IMR-90 (cell line): Measurements from ENCODE around the gene KCTD19. TPM values are rescaled to one million over a fixed set of nuclear protein-coding genes. Genes with fewer than 3 reads are reported as not detected.

Source experiments
- ATAC-seq: fragments of 200-7000 bp; cut with Tn5 transposase; 2 replicates; pipeline ENCODE4 v1.9.1; 2020; ENCODE audit warnings: low read depth, mild to moderate bottlenecking, moderate library complexity
- BruUV-seq: library from RNA; stranded (reverse); fragments of 400-500 nt; replicated peaks from 2 replicates; lab custom pipeline; 2021; lab: Mats Ljungman, UMichigan
- CTCF ChIA-PET: fragments of 300-600 bp; formaldehyde crosslinking; extraction: SDS; loops from one replicate; lab custom pipeline; 2021; ENCODE audit warnings: antibody characterized with exemption; lab: Yijun Ruan, JAX
- POLR2A ChIA-PET: fragments of 300-600 bp; sonication (Branson Sonifier 250); formaldehyde crosslinking; loops from one replicate; lab custom pipeline; 2022; ENCODE audit warnings: antibody characterized with exemption; ENCODE audit not compliant: unreplicated experiment; lab: Charles Lee
- DNase-seq: peaks from one replicate; pipeline ENCODE4 v3.0.0; 2013
- H2AFZ ChIP-seq: replicated peaks from 2 replicates; pipeline ENCODE3; 2013; ENCODE audit warnings: low read length, mild to moderate bottlenecking; ENCODE audit not compliant: poor library complexity
- H2AK5ac ChIP-seq: 2 replicates; pipeline ENCODE4 v1.6.1; 2013; ENCODE audit warnings: low read depth, low read length, inconsistent platforms
- H2AK9ac ChIP-seq: replicated peaks from 2 replicates; pipeline ENCODE3; 2013; ENCODE audit warnings: mild to moderate bottlenecking, low read depth, low read length, moderate library complexity; ENCODE audit not compliant: poor library complexity
- H2BK120ac ChIP-seq: 2 replicates; pipeline ENCODE4 v1.6.1; 2013; ENCODE audit warnings: low read depth, low read length, inconsistent platforms
- H2BK15ac ChIP-seq: 3 replicates; pipeline ENCODE4 v1.6.1; 2013; ENCODE audit warnings: low read depth, low read length, inconsistent platforms
- H2BK20ac ChIP-seq: 2 replicates; pipeline ENCODE4 v1.6.1; 2013; ENCODE audit warnings: low read depth, mild to moderate bottlenecking, inconsistent platforms, low read length, moderate library complexity
- H2BK5ac ChIP-seq: 2 replicates; pipeline ENCODE4 v1.6.1; 2013; ENCODE audit warnings: mild to moderate bottlenecking, low read depth, low read length, inconsistent platforms; ENCODE audit not compliant: poor library complexity, severe bottlenecking
- H3K14ac ChIP-seq: replicated peaks from 2 replicates; pipeline ENCODE4 v1.6.1; 2013; ENCODE audit warnings: low read depth, low read length, inconsistent platforms
- H3K18ac ChIP-seq: 2 replicates; pipeline ENCODE4 v1.6.1; 2013; ENCODE audit warnings: low read depth, low read length, control low read depth
- H3K23ac ChIP-seq: 2 replicates; pipeline ENCODE4 v1.6.1; 2013; ENCODE audit warnings: low read depth, low read length, inconsistent platforms
- H3K27ac ChIP-seq: 2 replicates; pipeline ENCODE4 v1.5.1; 2013; ENCODE audit warnings: mild to moderate bottlenecking, control low read depth, low read length; ENCODE audit not compliant: insufficient read depth
- H3K27me3 ChIP-seq: 2 replicates; pipeline ENCODE4 v1.6.1; 2013; ENCODE audit warnings: low read length; ENCODE audit not compliant: control insufficient read depth, insufficient read depth
- H3K36me3 ChIP-seq: 2 replicates; pipeline ENCODE4 v1.6.1; 2013; ENCODE audit warnings: low read length, mixed read lengths; ENCODE audit not compliant: control insufficient read depth, insufficient read depth
- H3K4ac ChIP-seq: 2 replicates; pipeline ENCODE4 v1.6.1; 2013; ENCODE audit warnings: low read depth, low read length, inconsistent platforms
- H3K4me1 ChIP-seq: 2 replicates; pipeline ENCODE4 v1.6.1; 2013; ENCODE audit warnings: low read length, mixed read lengths; ENCODE audit not compliant: control insufficient read depth, insufficient read depth
- H3K4me2 ChIP-seq: 2 replicates; pipeline ENCODE4 v1.6.1; 2013; ENCODE audit warnings: low read depth, mild to moderate bottlenecking, control low read depth, low read length, moderate library complexity
- H3K4me3 ChIP-seq: 2 replicates; pipeline ENCODE4 v1.5.1; 2013; ENCODE audit warnings: low read depth, mild to moderate bottlenecking, control low read depth, low read length, moderate library complexity; ENCODE audit not compliant: insufficient read depth
- H3K56ac ChIP-seq: 2 replicates; pipeline ENCODE4 v1.6.1; 2013; ENCODE audit warnings: low read length, inconsistent platforms; ENCODE audit not compliant: insufficient read depth; ENCODE audit errors: extremely low read depth
- H3K79me1 ChIP-seq, 2 experiments: 2 replicates each; pipeline ENCODE4 v1.6.1; 2013; ENCODE audit warnings: low read length in 2 of 2, inconsistent platforms in 1 of 2, low read depth in 1 of 2
- H3K9ac ChIP-seq: 2 replicates; pipeline ENCODE4 v1.6.1; 2013; ENCODE audit warnings: low read depth, low read length, control low read depth
- H3K9me1 ChIP-seq: 2 replicates; pipeline ENCODE4 v1.6.1; 2013; ENCODE audit warnings: low read length, inconsistent platforms; ENCODE audit not compliant: insufficient read depth
- H3K9me3 ChIP-seq: 2 replicates; pipeline ENCODE4 v1.6.1; 2013; ENCODE audit warnings: low read length; ENCODE audit not compliant: control insufficient read depth, insufficient read depth
- H4K20me1 ChIP-seq: 2 replicates; pipeline ENCODE4 v1.6.1; 2013; ENCODE audit warnings: low read length, inconsistent platforms; ENCODE audit not compliant: insufficient read depth
- H4K5ac ChIP-seq: 2 replicates; pipeline ENCODE4 v1.6.1; 2013; ENCODE audit warnings: mild to moderate bottlenecking, low read depth, low read length, control low read depth
- H4K8ac ChIP-seq, 2 experiments: 2 replicates each; pipeline ENCODE4 v1.6.1; 2013; ENCODE audit warnings: low read depth in 2 of 2, low read length in 2 of 2, control low read depth in 1 of 2, inconsistent platforms in 1 of 2
- H4K91ac ChIP-seq: 2 replicates; pipeline ENCODE4 v1.6.1; 2013; ENCODE audit warnings: low read depth, low read length, inconsistent platforms; ENCODE audit not compliant: insufficient read depth
- BHLHE40 ChIP-seq: fragments of 150-350 bp; IDR thresholded peaks from 2 replicates; pipeline ENCODE4 v1.6.1; 2016; ENCODE audit warnings: mild to moderate bottlenecking, low read depth, low read length
- FOS ChIP-seq: fragments of 150-350 bp; IDR thresholded peaks from 2 replicates; pipeline ENCODE4 v1.6.1; 2016; ENCODE audit warnings: low read depth, low read length
- dilution Hi-C: fragments of 300-500 bp; cut with HindIII; formaldehyde crosslinking; loops from one replicate; pipeline ENCODE4 v1.14.3; 2018; ENCODE audit warnings: low sequenced_read_pairs; ENCODE audit not compliant: unreplicated experiment
- in situ Hi-C: fragments of 300-500 bp; cut with MboI; formaldehyde crosslinking; loops from 3 replicates; pipeline ENCODE4 v1.14.3; 2019; ENCODE audit warnings: low sequenced_read_pairs, inconsistent platforms, mixed read lengths
- intact Hi-C: fragments of 100-400 bp; cut with micrococcal nuclease; formaldehyde crosslinking; loops from 2 replicates; pipeline ENCODE4 v1.10.0; 2022
- polyA plus RNA-seq, 3 experiments: library from polyadenylated mRNA; depleted of rRNA; stranded (reverse); fragments of >200 nt; gene quantifications; 2 replicates each; pipeline ENCODE4 v1.2.3, GENCODE V29; 2012; ENCODE audit warnings: low replicate concordance in 1 of 3
- total RNA-seq: library from RNA; depleted of rRNA; stranded (reverse); fragments of >200 nt; gene quantifications from 2 replicates; pipeline ENCODE4 v1.2.3, GENCODE V29; 2012

The KCTD19 gene
- total and polyA plus RNA-seq, 2 of the 4 experiments (the other 2 are of a cell fraction) = under 0.01 to 0.07 TPM

GRCh38 chr16:67317853-67318252, 8.7 kb downstream of the KCTD19 start:
- H3K79me1 ChIP-seq = no peaks in the 10 kb centered on the region
- no peak overlapping the region for H4K91ac ChIP-seq
- no peak overlapping the region for H3K4me2 ChIP-seq
- H3K23ac ChIP-seq = no peak overlapping the region
- dilution Hi-C loops = no loop called here
- H2BK120ac ChIP-seq = no peak overlapping the region; the same call in 1 of the 2 replicates
- ChIA-PET CTCF (no interaction called here), POLR2A (no interaction called here)
- H2BK20ac ChIP-seq = no peak overlapping the region
- no peak overlapping the region for H3K9ac ChIP-seq
- no peaks in the 10 kb centered on the region for H4K20me1 ChIP-seq
- no peak overlapping the region for H2BK15ac ChIP-seq
- H3K4ac ChIP-seq = no peak overlapping the region
- BruUV-seq = no TSS peak
- ATAC-seq = 0 out of 2 replicates have a peak, but pooled peaks have one; percentile 14
- no peak overlapping the region for H2AFZ ChIP-seq
- H2AK9ac ChIP-seq = no peak overlapping the region
- H3K27ac ChIP-seq = no peak overlapping the region
- H2AK5ac ChIP-seq = no peak overlapping the region
- intact Hi-C loops = no loop called here
- TF ChIP-seq FOS = no peak
- no peak for TF ChIP-seq BHLHE40
- no peak overlapping the region for H3K56ac ChIP-seq
- no peak overlapping the region for H2BK5ac ChIP-seq
- in situ Hi-C loops = no loop called here
- H3K14ac ChIP-seq = peak overlapping the region; percentile 66; the same call in 1 of the 2 replicates
- H3K9me3 ChIP-seq = no peaks in the 10 kb centered on the region
- H4K5ac ChIP-seq = no peak overlapping the region
- no peaks in the 10 kb centered on the region; the same call in 1 of the 2 replicates for H3K4me1 ChIP-seq
- 0 out of 2 replicates have a peak, but pooled peaks cover 4% of the 10 kb centered on the region for H3K9me1 ChIP-seq
- H4K8ac ChIP-seq = no peak overlapping the region
- peaks cover 5% of the 10 kb centered on the region for H3K27me3 ChIP-seq
- H3K18ac ChIP-seq = no peak overlapping the region
- H3K36me3 ChIP-seq = no peaks in the 10 kb centered on the region
- H3K4me3 ChIP-seq = no peak overlapping the region
- no peak for DNase-seq
